Stimulated activated CD4-positive, alpha-beta T cell treated with anti-CD3 and anti-CD28 coated beads, Interleukin-1b, Interleukin-23, amount 100 ng/mL, for 4 hours (primary cell): ENCODE measurements around the gene CACNG3.
"Not testable (repeated sequence)": the region's sequence is repeated elsewhere in the genome, so short reads cannot be mapped to it uniquely, and the experiment has no call there.

Experiments used
- DNase-seq, 2 donors: peaks; one replicate each; pipeline ENCODE4 v3.0.0-alpha.2; 2020; ENCODE audit warnings: low read depth in 2 of 2

CACNG3 gene

GRCh38 chr16:24279982-24280515 is 23.9 kb downstream of the CACNG3 start:
- no peak for DNase-seq

- DNase-seq, result no peak
Observed at GRCh38 chr16:24281466-24281865, 25.3 kb downstream of the CACNG3 start.

GRCh38 chr16:24282141-24282540 is 26.0 kb downstream of the CACNG3 start:
- DNase-seq, result no peak

GRCh38 chr16:24286741-24287405 is 30.7 kb downstream of the CACNG3 start:
- DNase-seq, result no peak

- DNase-seq, result no peak
Observed at GRCh38 chr16:24288516-24288915, 32.4 kb downstream of the CACNG3 start.

GRCh38 chr16:24289166-24289700 is 33.1 kb downstream of the CACNG3 start:
- DNase-seq, result no peak

- no peak for DNase-seq
Observed at GRCh38 chr16:24291932-24292331, 35.8 kb downstream of the CACNG3 start.

- DNase-seq, result no peak
Observed at GRCh38 chr16:24294131-24294530, 38.0 kb downstream of the CACNG3 start.

- no peak for DNase-seq
Observed at GRCh38 chr16:24297375-24297774, 41.2 kb downstream of the CACNG3 start.

GRCh38 chr16:24298548-24299167 is 42.5 kb downstream of the CACNG3 start:
- no peak for DNase-seq

- not testable (repeated sequence) for DNase-seq
Observed at GRCh38 chr16:24300750-24301149, 44.6 kb downstream of the CACNG3 start.

- DNase-seq, result no peak
Observed at GRCh38 chr16:24302636-24303035, 46.5 kb downstream of the CACNG3 start.

GRCh38 chr16:24308200-24308599 is 52.1 kb downstream of the CACNG3 start:
- DNase-seq, result no peak

GRCh38 chr16:24309258-24310142 is 53.4 kb downstream of the CACNG3 start:
- no peak for DNase-seq

GRCh38 chr16:24315343-24315742 is 59.2 kb downstream of the CACNG3 start:
- DNase-seq, result no peak

GRCh38 chr16:24318680-24319079 is 62.5 kb downstream of the CACNG3 start:
- no peak for DNase-seq

- DNase-seq, result no peak
Observed at GRCh38 chr16:24319126-24319814, 63.1 kb downstream of the CACNG3 start.

GRCh38 chr16:24322106-24322505 is 66.0 kb downstream of the CACNG3 start:
- no peak for DNase-seq

GRCh38 chr16:24324421-24324820 is 68.3 kb downstream of the CACNG3 start:
- no peak for DNase-seq

- DNase-seq, result no peak
Observed at GRCh38 chr16:24328835-24329452, 72.8 kb downstream of the CACNG3 start.

GRCh38 chr16:24332178-24332577 is 76.0 kb downstream of the CACNG3 start:
- DNase-seq, result no peak
